GM18505 (cell line): ENCODE measurements around the gene ADAMTS1.

ENCODE experiments used
- ATAC-seq: cut with Tn5 transposase; IDR thresholded peaks from one replicate; pipeline ENCODE4 v1.9.1; 2021; ENCODE audit not compliant: unreplicated experiment
- POLR2A ChIP-seq: IDR thresholded peaks from 4 replicates; pipeline ENCODE4 v1.6.1; 2011; ENCODE audit warnings: borderline replicate concordance; ENCODE audit not compliant: insufficient read depth, insufficient read length; ENCODE audit errors: extremely low read depth

Gene ADAMTS1

DNA sequence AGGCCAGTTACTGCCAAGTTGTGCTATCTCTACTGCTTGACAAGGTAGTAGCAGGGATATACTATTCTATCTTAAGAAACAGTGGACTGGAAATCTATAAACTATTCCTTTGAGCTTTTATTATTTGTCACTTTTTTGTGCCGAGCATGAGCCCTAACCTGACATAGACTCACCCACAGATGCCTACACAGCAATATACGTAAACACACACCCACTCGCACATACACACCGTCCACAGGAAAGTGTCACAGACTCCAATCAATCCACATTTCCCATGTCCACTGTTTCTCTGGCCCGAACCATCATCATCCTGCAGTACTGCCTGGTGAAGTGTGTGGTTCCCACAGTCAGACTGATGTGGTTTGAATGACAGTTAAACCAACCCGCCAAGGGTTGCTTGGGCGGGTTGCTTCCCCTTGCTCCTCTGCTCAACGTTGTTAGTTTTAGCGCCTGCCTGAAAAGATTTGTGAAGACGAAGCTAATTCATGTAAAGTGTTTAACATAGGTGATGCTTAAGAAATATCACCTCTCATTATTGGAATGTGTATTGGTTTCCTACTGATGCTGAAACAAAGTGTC lies 47.2 kb downstream of the ADAMTS1 start:
- TF ChIP-seq POLR2A: no peak
- ATAC-seq: no peak

GRCh38 chr21:26795866-26796329 lies 49.3 kb downstream of the ADAMTS1 start:
- no peak for TF ChIP-seq POLR2A
- no peak for ATAC-seq

DNA sequence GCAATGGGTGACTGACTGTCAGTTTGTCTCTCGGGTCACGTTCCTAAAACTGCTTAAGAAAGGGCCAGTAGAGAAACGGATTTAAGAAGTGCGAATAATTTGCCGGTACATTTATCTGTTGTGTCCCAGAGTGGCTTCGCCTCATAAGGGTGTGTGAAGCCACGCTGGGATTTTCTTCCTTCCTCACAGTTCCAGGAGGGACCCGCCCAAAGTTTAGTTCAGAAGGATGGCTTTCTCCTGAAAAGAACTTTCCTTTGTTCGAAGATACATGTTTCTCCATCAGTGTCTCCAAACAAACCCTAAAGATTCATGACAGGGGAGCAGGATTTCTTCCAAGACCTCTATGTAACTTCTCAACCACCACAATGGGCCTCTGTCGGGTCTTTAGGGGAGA lies 49.8 kb downstream of the ADAMTS1 start:
- no peak for ATAC-seq
- no peak for TF ChIP-seq POLR2A

DNA sequence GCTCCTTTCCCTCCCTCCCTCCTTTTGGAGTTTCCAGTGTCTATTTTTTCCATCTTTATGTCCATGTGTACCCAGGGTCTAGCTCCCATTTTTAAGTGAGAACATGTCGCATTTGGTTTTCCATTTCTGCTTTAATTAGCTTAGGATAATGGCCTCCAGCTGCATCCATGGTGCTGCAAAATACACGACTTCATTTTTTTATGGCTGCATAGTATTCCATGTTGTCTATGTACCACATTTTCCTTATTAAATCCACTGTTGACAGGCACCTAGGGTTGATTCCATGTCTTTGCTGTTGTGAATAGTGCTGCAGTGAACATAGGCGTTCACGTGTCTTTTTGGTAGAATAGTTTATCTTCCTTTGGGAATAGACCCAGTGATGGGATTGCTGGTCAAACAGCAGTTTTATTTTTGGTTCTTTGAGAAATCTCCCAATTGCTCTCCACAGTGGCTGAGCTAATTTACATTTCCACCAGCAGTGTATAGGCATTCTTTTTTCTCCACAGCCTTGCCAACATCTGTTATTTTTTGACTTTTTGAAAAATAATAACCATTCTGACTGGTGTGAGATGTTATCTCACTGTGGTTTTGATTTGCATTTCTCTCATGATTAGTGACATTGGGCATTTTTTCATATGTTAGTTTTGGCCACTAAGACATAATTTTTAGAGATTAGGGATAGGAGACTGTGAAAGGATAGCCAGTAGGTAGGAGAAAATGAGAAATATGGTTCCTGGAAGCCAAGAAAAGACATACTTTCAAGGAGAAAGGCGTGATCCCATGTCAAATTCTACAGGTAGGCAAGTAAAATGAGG lies 50.4 kb downstream of the ADAMTS1 start:
- no peak for TF ChIP-seq POLR2A
- ATAC-seq: no peak

GRCh38 chr21:26790296-26790695 lies 54.9 kb downstream of the ADAMTS1 start:
- TF ChIP-seq POLR2A: no peak
- no peak for ATAC-seq

- no peak for ATAC-seq
- TF ChIP-seq POLR2A: no peak
Measured at GRCh38 chr21:26788790-26789189, 56.4 kb downstream of the ADAMTS1 start.
